C1 segment of cervical spinal cord (tissue), 14 donors: ENCODE measurements around the gene SCN11A.

Experiments used
- DNase-seq, 14 donors: peaks; one replicate each; lab custom pipeline; 2025; lab: John Stamatoyannopoulos, UW

Gene SCN11A

GRCh38 chr3:39005295-39005694, 46.4 kb downstream of the SCN11A start:
- no peak for DNase-seq
